GM18909 (cell line): ENCODE results near the gene NCKAP5.

ENCODE experiments used
- ATAC-seq: cut with Tn5 transposase; IDR thresholded peaks from one replicate; pipeline ENCODE4 v1.9.1; 2021; ENCODE audit warnings: mild to moderate bottlenecking; ENCODE audit not compliant: unreplicated experiment, poor library complexity

Gene NCKAP5

DNA sequence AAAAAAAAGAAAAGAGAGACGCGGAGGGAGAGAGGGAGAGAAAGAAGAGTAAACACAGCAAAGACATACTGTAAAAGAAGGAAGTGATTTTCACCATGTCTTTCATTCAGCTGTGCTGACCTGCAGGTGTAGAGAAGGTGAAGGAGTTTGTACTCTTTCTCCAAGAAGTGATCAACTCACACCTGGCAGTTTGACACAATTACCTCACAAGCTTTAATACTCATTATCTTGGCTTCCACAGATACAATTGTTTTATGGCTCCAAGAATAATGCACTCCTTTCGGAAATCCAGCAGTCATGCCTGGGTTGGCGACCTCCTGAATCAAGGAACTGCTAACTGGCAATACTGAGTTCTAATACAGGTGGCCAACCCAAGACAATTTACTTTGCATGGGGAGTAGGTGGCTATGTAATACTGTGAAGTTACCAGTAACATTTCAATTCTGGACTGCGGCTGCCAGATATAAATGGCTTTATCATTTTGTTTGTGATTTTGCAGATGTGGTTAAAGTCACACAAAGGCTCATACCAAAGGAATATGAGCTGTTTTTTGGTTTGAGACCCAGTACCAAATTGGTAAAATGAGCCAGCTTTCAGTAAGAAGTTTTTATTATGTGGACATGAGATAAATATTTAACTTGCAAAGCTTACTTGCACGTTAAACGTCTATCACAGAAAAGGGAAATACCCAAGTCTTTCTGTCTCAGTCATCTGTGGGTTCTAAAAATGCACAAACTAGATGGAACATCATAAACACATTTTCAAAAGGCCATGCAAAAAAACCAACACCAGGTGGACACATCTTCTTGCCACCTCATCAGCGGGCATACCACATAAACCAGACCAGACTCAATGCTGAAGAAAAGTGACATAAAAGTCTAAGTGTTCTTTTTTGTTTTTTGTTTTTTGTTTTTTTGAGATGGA, 69.3 kb downstream of the NCKAP5 start:
- peak; percentile 66 for ATAC-seq

- no peak for ATAC-seq
Observed at GRCh38 chr2:133497951-133498565, 70.2 kb downstream of the NCKAP5 start.

GRCh38 chr2:133497270-133497893, 70.9 kb downstream of the NCKAP5 start:
- ATAC-seq = no peak

DNA sequence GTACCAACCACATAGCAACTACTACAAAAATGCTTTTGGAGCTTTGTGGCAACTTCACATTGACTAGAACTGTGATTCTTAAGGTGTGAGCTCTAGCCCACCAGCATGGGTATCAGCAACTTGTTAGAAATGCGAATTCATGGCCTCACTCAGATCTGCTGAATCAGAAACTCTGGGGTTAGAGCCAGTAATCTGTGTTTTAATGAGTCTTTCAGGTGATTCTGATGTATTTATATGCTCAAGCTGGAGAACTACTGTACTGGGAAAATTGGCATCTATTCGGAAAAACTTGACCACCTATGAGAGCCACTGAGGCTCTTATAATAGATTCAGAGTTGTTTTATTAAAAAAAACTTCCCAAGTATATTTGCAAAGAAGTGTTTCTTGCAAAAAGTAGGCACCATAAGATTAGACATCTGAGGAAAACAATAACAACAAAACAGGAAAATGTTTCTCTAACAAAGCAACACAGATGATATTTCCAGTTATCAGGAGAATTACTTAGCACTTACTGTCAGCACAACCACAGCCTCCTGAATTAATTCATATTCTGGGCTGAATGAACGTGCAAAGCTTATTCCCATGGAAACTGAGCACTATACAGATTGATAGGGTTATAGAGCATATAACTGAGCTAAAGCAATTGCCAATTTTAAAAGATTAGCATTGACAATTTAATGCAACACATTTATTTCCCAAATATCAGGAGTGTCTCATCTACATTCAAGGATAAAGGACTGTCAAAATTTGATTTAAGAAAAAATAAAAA, 71.6 kb downstream of the NCKAP5 start:
- no peak for ATAC-seq

GRCh38 chr2:133495226-133495625, 73.0 kb downstream of the NCKAP5 start:
- ATAC-seq = no peak

DNA sequence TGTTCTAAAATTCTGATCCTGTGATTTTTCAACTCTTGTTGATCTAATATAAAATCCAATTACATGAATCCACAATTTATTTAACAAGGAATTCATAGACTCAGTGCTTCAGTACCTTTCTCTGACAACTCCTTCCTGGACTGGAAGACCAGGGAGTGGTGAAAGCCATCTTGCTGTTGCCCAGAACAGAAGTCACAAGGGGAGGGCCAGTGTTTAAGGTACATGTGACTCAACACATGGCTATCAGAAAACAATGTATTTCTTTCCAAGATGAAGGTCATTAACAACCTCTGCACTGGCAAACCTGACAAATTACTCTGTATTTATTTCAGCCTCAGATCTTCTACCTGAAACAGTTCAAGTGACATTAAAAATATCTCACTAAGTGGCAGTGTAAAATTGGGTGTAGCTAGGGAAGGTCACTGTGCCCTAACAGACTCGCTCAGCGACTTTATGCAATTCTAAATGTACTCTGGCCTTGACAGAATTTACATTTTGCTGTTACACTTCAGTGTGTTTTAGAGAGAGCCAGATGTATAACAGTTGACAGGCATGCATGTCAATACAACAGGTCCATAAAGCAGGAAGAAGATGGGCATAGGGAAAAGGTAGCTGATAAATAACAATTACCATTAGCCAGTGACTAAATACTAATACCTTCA, 75.4 kb downstream of the NCKAP5 start:
- ATAC-seq = no peak

DNA sequence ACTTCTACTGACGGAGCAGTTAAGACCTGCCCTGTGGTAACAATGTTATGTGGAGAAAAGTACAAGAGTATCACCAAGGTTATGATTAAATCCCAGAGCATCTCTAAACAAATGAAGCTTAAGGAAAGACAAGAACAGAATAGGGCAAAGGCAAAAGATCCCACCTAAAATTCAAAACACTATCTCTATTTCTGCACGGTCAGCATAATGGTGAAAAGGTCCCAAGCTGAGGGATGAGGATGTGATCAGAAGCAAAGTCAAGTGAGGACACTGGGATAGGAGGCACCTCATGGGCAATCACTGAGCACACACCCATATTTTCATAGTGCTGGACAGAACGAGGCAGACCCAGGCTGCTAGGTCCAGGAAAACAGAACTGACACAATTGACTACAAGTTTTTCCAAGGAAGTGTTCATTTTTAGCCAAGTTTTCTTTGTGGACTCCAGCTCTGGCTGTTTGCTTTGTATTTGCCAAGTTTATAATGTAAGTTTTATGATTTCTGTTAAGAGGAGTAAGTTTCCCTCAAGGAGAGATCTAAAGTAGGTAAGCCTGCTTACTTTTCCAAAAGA, 77.8 kb downstream of the NCKAP5 start:
- no peak for ATAC-seq

GRCh38 chr2:133489641-133490410, 78.4 kb downstream of the NCKAP5 start:
- ATAC-seq = no peak

DNA sequence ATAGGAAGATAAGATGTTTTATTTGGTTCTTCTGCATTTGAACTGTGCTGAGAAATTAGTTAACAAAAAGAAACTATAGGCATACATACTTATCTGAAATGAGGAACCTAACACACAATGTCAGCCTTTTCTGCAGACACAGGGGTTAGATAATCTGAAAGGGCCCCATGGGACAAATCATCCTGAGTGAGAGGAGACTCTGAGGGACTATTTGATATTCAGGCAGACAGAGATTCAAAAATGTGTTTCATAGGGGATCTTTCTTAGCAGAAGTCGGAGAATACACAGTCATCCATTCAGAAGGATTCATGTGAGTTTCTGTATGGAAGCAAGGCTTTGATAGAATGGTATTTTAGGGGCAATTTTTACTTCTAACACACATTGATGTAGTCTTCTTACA, 79.1 kb downstream of the NCKAP5 start:
- no peak for ATAC-seq

DNA sequence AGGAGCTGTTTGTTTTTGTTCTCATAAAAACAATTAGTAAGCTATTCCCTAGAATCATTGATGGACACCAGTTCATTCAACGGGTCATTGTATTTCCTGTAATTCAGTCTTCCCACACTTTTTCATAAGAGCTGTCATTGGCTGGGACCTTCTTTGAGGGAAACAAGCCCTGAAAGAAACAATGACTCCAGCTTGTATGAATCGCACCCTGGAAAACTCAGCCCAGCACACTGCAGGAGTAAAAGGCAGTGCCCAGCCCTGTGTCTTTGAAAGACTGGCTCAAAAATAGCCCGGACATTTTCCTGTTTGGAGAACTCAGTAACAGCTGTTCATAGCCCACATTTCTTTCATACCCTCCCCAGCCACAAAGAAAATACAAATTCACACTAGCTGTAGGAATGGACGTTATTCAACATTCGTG, 81.5 kb downstream of the NCKAP5 start:
- no peak for ATAC-seq

GRCh38 chr2:133485868-133486267, 82.4 kb downstream of the NCKAP5 start:
- ATAC-seq = no peak

- peak; percentile 50 for ATAC-seq
Observed at GRCh38 chr2:133484784-133485183, 83.5 kb downstream of the NCKAP5 start.

DNA sequence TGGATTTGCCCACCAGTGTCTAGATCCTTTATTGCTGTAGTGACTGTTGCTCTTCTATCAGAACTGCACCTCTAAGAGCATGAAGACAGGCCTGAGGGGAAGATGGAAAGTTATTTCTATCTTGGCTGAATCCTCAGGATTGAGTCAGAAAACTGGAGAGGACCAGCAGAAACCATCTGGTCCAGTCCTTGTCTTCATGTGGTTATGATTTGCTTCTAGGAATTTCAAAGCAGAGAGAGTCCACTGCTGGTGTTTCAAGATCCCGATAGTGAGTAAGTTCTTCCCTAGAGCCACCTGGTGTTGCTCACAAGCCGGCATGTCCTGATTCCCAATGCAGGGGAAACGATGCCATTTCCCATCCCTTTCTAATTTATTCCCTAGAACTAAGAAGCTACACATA, 84.2 kb downstream of the NCKAP5 start:
- no peak for ATAC-seq

GRCh38 chr2:133483181-133483580, 85.1 kb downstream of the NCKAP5 start:
- no peak for ATAC-seq

- no peak for ATAC-seq
Observed at GRCh38 chr2:133480707-133481429, 87.4 kb downstream of the NCKAP5 start.

- ATAC-seq = no peak
Observed at GRCh38 chr2:133477616-133477990, 90.7 kb downstream of the NCKAP5 start.

DNA sequence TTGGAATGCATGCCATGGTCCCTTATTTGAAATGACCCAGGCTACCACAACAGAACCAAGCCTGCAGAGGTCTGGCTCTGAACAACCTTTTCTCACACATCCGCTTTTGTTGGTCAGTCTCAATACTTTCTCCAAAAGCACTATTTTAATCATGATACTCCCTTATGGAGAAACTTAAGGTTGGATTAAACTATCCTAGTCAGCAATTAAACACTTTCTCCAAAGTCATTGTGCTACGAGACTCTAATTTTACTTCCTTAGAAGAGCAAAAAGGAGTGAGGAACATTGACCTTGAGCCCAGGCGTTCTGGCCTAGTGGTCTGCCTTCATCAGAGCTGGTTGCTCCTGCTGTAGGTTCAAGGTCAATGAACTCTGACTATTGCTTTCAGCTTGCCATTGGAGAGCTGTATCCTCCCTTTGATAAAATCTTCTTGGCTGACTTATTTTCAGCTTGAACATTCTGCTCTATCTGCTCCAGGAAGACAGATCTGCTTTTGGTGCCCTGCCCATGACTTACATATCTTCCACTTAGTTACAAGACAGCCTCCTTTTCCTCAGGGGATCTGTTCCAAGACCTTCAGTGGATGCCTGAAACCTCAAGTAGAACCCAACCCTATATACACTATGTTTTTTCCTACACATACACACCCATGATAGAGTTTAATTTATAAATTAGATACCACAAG, 91.2 kb downstream of the NCKAP5 start:
- no peak for ATAC-seq

- no peak for ATAC-seq
Observed at GRCh38 chr2:133476286-133476685, 92.0 kb downstream of the NCKAP5 start.
